ENCODE results near the gene APOM. TPM values are rescaled to one million over a fixed set of nuclear protein-coding genes. Genes with fewer than 3 reads are reported as not detected.

The APOM gene
- total and polyA plus RNA-seq, 2 of the 4 experiments (the other 2 are of a cell fraction), result 1.4 to 3.8 TPM

GRCh38 chr6:31642798-31643570, 12.7 kb upstream of the APOM start:
- DNase-seq, result no peak
- intact Hi-C loops (cut with micrococcal nuclease), result no loop called here

More at GRCh38 chr6:31642798-31643570, 12.7 kb upstream of the APOM start:
- H3K79me1 ChIP-seq (ENCODE audit: low read depth in 1 of 2, low read length in 2 of 2), result peaks cover 10 to 12% of the 10 kb centered on the region in 2 experiments; a peak in 2 of 4 replicates
- WGBS, 2 experiments (ENCODE audit: extremely low coverage in 2 of 2, insufficient read length in 1 of 2), result 90% methylated on average over 2 of the region's 6 CpGs; no CpG with 5 or more reads in 1 of the 2 experiments
- H3K18ac ChIP-seq (ENCODE audit: low read depth, low read length), result no peak overlapping the region
- no peak for TF ChIP-seq MAFK (IDR thresholded peaks at IDR 0.05; ENCODE audit: low read depth, low read length)
- no peak for ATAC-seq (ENCODE audit: low read depth)
- no peak overlapping the region for H2AFZ ChIP-seq (replicated peaks; ENCODE audit: low read length, poor library complexity)
- H3K27me3 ChIP-seq (ENCODE audit: control insufficient read depth, insufficient read depth, low read length), result no peaks in the 10 kb centered on the region
- H4K91ac ChIP-seq (ENCODE audit: insufficient read depth, low read depth, low read length), result no peak overlapping the region
- 0 out of 2 replicates have a peak, but pooled peaks cover 3% of the 10 kb centered on the region for H3K9me1 ChIP-seq (ENCODE audit: insufficient read depth, low read length)
- no peak overlapping the region for H3K27ac ChIP-seq (ENCODE audit: insufficient read depth, low read length)
- no peak overlapping the region for H3K4me3 ChIP-seq (ENCODE audit: insufficient read depth, low read depth, low read length)
- H4K8ac ChIP-seq (ENCODE audit: low read depth in 2 of 2, low read length in 2 of 2), result no peak overlapping the region
- no peaks in the 10 kb centered on the region; the same call in 1 of the 2 replicates for H3K4me1 ChIP-seq (ENCODE audit: control insufficient read depth, insufficient read depth, low read length)
- no peak overlapping the region for H3K56ac ChIP-seq (ENCODE audit: extremely low read depth, insufficient read depth, low read length)
- dilution Hi-C loops (cut with HindIII; ENCODE audit: low sequenced_read_pairs, unreplicated experiment) (no loop called here), in situ Hi-C loops (cut with MboI; ENCODE audit: low sequenced_read_pairs) (no loop called here)
- no peak overlapping the region for H2AK5ac ChIP-seq (ENCODE audit: low read depth, low read length)
- no peak overlapping the region for H3K23ac ChIP-seq (ENCODE audit: low read depth, low read length)
- no peak overlapping the region for H2BK15ac ChIP-seq (ENCODE audit: low read depth, low read length)
- ChIA-PET POLR2A (ENCODE audit: unreplicated experiment) (no interaction called here), CTCF (no interaction called here)
- BruUV-seq (replicated peaks), result no TSS peak
- H3K36me3 ChIP-seq (ENCODE audit: control insufficient read depth, insufficient read depth, low read length), result peaks cover 78% of the 10 kb centered on the region
- no peak overlapping the region for H2BK5ac ChIP-seq (ENCODE audit: low read depth, low read length, poor library complexity, severe bottlenecking)
- H2BK20ac ChIP-seq (ENCODE audit: low read depth, low read length), result no peak overlapping the region
- no peak overlapping the region for H3K9ac ChIP-seq (ENCODE audit: low read depth, low read length)
- peaks cover 6% of the 10 kb centered on the region; the same call in 1 of the 2 replicates for H4K20me1 ChIP-seq (ENCODE audit: insufficient read depth, low read length)
- H3K4ac ChIP-seq (ENCODE audit: low read depth, low read length), result no peak overlapping the region
- H3K4me2 ChIP-seq (ENCODE audit: low read depth, low read length), result no peak overlapping the region
- no peak overlapping the region for H3K14ac ChIP-seq (replicated peaks; ENCODE audit: low read depth, low read length)
- no peak overlapping the region for H2BK120ac ChIP-seq (ENCODE audit: low read depth, low read length)
- no peak overlapping the region for H2AK9ac ChIP-seq (replicated peaks; ENCODE audit: low read depth, low read length, poor library complexity)
- no peaks in the 10 kb centered on the region for H3K9me3 ChIP-seq (ENCODE audit: control insufficient read depth, insufficient read depth, low read length)
- H4K5ac ChIP-seq (ENCODE audit: low read depth, low read length), result no peak overlapping the region

All from IMR-90 (cell line).